A673 (cell line): ENCODE measurements around the gene CHAF1A. TPM values are rescaled to one million over a fixed set of nuclear protein-coding genes. Genes with fewer than 3 reads are reported as not detected.
A peak's percentile ranks its signal among the peaks of the same experiment; 100 is the strongest.

Source experiments
- BruUV-seq: library from RNA; stranded (reverse); fragments of 400-500 nt; replicated peaks from 2 replicates; lab custom pipeline; 2021; lab: Mats Ljungman, UMichigan
- CTCF ChIA-PET: fragments of 300-600 bp; sonication (Branson Sonifier 250); formaldehyde crosslinking; loops from one replicate; lab custom pipeline; 2022; ENCODE audit warnings: antibody characterized with exemption; lab: Charles Lee
- POLR2A ChIA-PET: fragments of 300-600 bp; sonication (Branson Sonifier 250); formaldehyde crosslinking; loops from one replicate; lab custom pipeline; 2022; ENCODE audit warnings: antibody characterized with exemption; ENCODE audit not compliant: low non-redundant PET; lab: Charles Lee
- DNase-seq: peaks from one replicate; pipeline ENCODE4 v3.0.0-alpha.2; 2015; ENCODE audit warnings: low spot score
- H3K27ac ChIP-seq: fragments of 200-600 bp; sonication (generic); 2 replicates; pipeline ENCODE4 v1.5.1; 2016; ENCODE audit warnings: mixed run types, low read depth, mild to moderate bottlenecking, mixed read lengths, antibody characterized with exemption, low read length; ENCODE audit not compliant: poor library complexity, severe bottlenecking
- H3K27me3 ChIP-seq: fragments of 200-600 bp; sonication (generic); replicated peaks from 2 replicates; pipeline ENCODE4 v1.6.1; 2017; ENCODE audit warnings: mixed run types, low read depth, mild to moderate bottlenecking, mixed read lengths, antibody characterized with exemption, low read length; ENCODE audit not compliant: insufficient read depth, poor library complexity
- H3K36me3 ChIP-seq: fragments of 200-600 bp; sonication (generic); 2 replicates; pipeline ENCODE4 v1.6.1; 2016; ENCODE audit warnings: mixed run types, mild to moderate bottlenecking, mixed read lengths, antibody characterized with exemption, low read length; ENCODE audit not compliant: insufficient read depth, poor library complexity, severe bottlenecking
- H3K4me1 ChIP-seq: fragments of 200-600 bp; sonication (generic); 2 replicates; pipeline ENCODE4 v1.6.1; 2017; ENCODE audit warnings: mixed run types, mild to moderate bottlenecking, mixed read lengths, antibody characterized with exemption, low read length; ENCODE audit not compliant: insufficient read depth, poor library complexity, severe bottlenecking
- H3K4me3 ChIP-seq: fragments of 200-600 bp; sonication (generic); 2 replicates; pipeline ENCODE4 v1.5.1; 2016; ENCODE audit warnings: low read depth, mixed run types, mild to moderate bottlenecking, mixed read lengths, low read length; ENCODE audit not compliant: poor library complexity, severe bottlenecking
- H3K9me3 ChIP-seq: fragments of 200-600 bp; sonication (generic); 2 replicates; pipeline ENCODE4 v1.6.1; 2016; ENCODE audit warnings: mixed run types, low read depth, mild to moderate bottlenecking, mixed read lengths, antibody characterized with exemption, low read length; ENCODE audit not compliant: poor library complexity, severe bottlenecking
- CTCF ChIP-seq: fragments of 300-800, 200-600 bp; sonication (generic); conservative IDR thresholded peaks from 2 replicates; pipeline ENCODE4 v1.5.1; 2017; ENCODE audit warnings: low read depth, mild to moderate bottlenecking, antibody characterized with exemption, low read length, moderate library complexity, mixed read lengths
- EZH2 ChIP-seq: fragments of 200-600 bp; sonication (generic); IDR thresholded peaks from 2 replicates; pipeline ENCODE4 v1.6.1; 2017; ENCODE audit warnings: borderline replicate concordance, low read depth, mild to moderate bottlenecking, mixed read lengths, antibody characterized with exemption, low read length; ENCODE audit not compliant: poor library complexity, severe bottlenecking
- intact Hi-C: fragments of 100-400 bp; cut with micrococcal nuclease; formaldehyde crosslinking; loops from one replicate; pipeline ENCODE4 v1.10.0; 2022; ENCODE audit not compliant: unreplicated experiment
- total RNA-seq: library from RNA; stranded (reverse); gene quantifications from 2 replicates; pipeline ENCODE4 v1.2.3, GENCODE V29; 2021

CHAF1A gene
- total RNA-seq, 1 experiment from 2014 or later: 115 TPM

DNA sequence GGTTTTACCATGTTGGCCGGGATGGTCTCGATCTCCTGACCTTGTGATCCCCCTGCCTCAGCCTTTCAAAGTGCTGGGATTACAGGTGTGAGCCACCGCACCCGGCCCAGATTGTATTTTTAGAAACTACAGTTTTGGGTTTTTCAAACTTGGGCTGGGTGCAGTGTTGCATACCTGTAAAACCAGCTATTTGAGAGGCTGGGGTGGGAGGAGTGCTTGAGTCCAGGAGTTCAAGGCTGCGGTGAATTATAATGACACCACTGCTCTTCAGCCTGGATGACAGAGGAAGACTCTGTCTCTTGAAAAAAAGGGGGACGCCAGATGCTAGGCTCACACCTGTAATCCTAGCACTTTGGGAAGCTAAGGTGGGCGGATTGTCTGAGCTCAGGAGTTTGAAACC lies 4.2 kb downstream of the CHAF1A start:
- no TSS peak for BruUV-seq
- Histone ChIP-seq H3K27me3 (no peaks in the 10 kb centered on the region), H3K36me3 (peaks cover 62% of the 10 kb centered on the region), H3K4me1 (peaks cover 2% of the 10 kb centered on the region), H3K27ac (no peak overlapping the region), H3K4me3 (no peak overlapping the region), H3K9me3 (no peaks in the 10 kb centered on the region)
- POLR2A ChIA-PET: no interaction called here
- no peak for DNase-seq
- CTCF ChIA-PET: no interaction called here
- intact Hi-C loops: no loop called here
- TF ChIP-seq EZH2 (no peak), CTCF (no peak)

- H3K36me3 ChIP-seq: peaks cover 83% of the 10 kb centered on the region
- TF ChIP-seq EZH2 (no peak), CTCF (no peak)
- no peak overlapping the region for H3K4me3 ChIP-seq
- no peak for DNase-seq
- BruUV-seq: TSS peak; percentile 38
- CTCF ChIA-PET: no interaction called here
- H3K4me1 ChIP-seq: peaks cover 4% of the 10 kb centered on the region
- no peak overlapping the region for H3K27ac ChIP-seq
- no peaks in the 10 kb centered on the region for H3K9me3 ChIP-seq
- intact Hi-C loops: no loop called here
- POLR2A ChIA-PET: no interaction called here
- no peaks in the 10 kb centered on the region for H3K27me3 ChIP-seq
Observed at GRCh38 chr19:4409123-4409933, 6.9 kb downstream of the CHAF1A start.

- Histone ChIP-seq H3K27ac (peak overlapping the region; percentile 71), H3K4me1 (peaks cover 17% of the 10 kb centered on the region), H3K27me3 (no peaks in the 10 kb centered on the region), H3K4me3 (no peak overlapping the region), H3K9me3 (no peaks in the 10 kb centered on the region), H3K36me3 (peaks cover 75% of the 10 kb centered on the region)
- no TSS peak for BruUV-seq
- intact Hi-C loops: no loop called here
- POLR2A ChIA-PET: no interaction called here
- CTCF ChIA-PET: no interaction called here
- DNase-seq: no peak
- TF ChIP-seq EZH2 (no peak), CTCF (no peak)
Observed at GRCh38 chr19:4413588-4413987, 11.1 kb downstream of the CHAF1A start.
